ENCODE measurements around the gene BMP6.
A peak's percentile ranks its signal among the peaks of the same experiment; 100 is the strongest.

The BMP6 gene

GRCh38 chr6:7820288-7820835 lies 94.5 kb downstream of the BMP6 start:
- no peak overlapping the region for H3K4me3 ChIP-seq (ENCODE audit: control insufficient read depth, low read depth, low read length)
- no peak for DNase-seq (ENCODE audit: low read depth)
- no peak for TF ChIP-seq CTCF (conservative IDR thresholded peaks at IDR 0.05; ENCODE audit: control insufficient read depth, insufficient read depth, low read depth, low read length)

GRCh38 chr6:7821426-7821825 lies 95.5 kb downstream of the BMP6 start:
- DNase-seq (ENCODE audit: low read depth) = peak; percentile 53
- TF ChIP-seq CTCF (conservative IDR thresholded peaks at IDR 0.05; ENCODE audit: control insufficient read depth, insufficient read depth, low read depth, low read length) = no peak
- no peak overlapping the region for H3K4me3 ChIP-seq (ENCODE audit: control insufficient read depth, low read depth, low read length)

GRCh38 chr6:7823552-7823951 lies 97.7 kb downstream of the BMP6 start:
- TF ChIP-seq CTCF (conservative IDR thresholded peaks at IDR 0.05; ENCODE audit: control insufficient read depth, insufficient read depth, low read depth, low read length) = no peak
- H3K4me3 ChIP-seq (ENCODE audit: control insufficient read depth, low read depth, low read length) = no peak overlapping the region
- DNase-seq (ENCODE audit: low read depth) = no peak

- no peak for DNase-seq (ENCODE audit: low read depth)
- TF ChIP-seq CTCF (conservative IDR thresholded peaks at IDR 0.05; ENCODE audit: control insufficient read depth, insufficient read depth, low read depth, low read length) = no peak
Measured at GRCh38 chr6:7825986-7826385, 100.1 kb downstream of the BMP6 start.

GRCh38 chr6:7827142-7827541 lies 101.2 kb downstream of the BMP6 start:
- no peak for TF ChIP-seq CTCF (conservative IDR thresholded peaks at IDR 0.05; ENCODE audit: control insufficient read depth, insufficient read depth, low read depth, low read length)
- no peak overlapping the region for H3K4me3 ChIP-seq (ENCODE audit: control insufficient read depth, low read depth, low read length)
- DNase-seq (ENCODE audit: low read depth) = peak; percentile 12

More at GRCh38 chr6:7825986-7826385, 100.1 kb downstream of the BMP6 start:
- no peak overlapping the region for H3K4me3 ChIP-seq (ENCODE audit: control insufficient read depth, low read depth, low read length)

GRCh38 chr6:7828124-7828523 lies 102.2 kb downstream of the BMP6 start:
- H3K4me3 ChIP-seq (ENCODE audit: control insufficient read depth, low read depth, low read length) = no peak overlapping the region
- DNase-seq (ENCODE audit: low read depth) = no peak
- no peak for TF ChIP-seq CTCF (conservative IDR thresholded peaks at IDR 0.05; ENCODE audit: control insufficient read depth, insufficient read depth, low read depth, low read length)

Measured in fibroblast of mammary gland (primary cell).